Parathyroid adenoma (tissue), 2 donors: Measurements from ENCODE around the gene CD37.

Source experiments
- H2AFZ ChIP-seq: fragments of 300-600 bp; sonication (generic); one replicate; pipeline ENCODE4 v1.7.0; 2017; ENCODE audit warnings: antibody characterized with exemption, mild to moderate bottlenecking
- H3K27ac ChIP-seq: fragments of 300-600 bp; sonication (generic); one replicate; pipeline ENCODE4 v1.7.0; 2017
- H3K27me3 ChIP-seq: fragments of 300-600 bp; sonication (generic); one replicate; pipeline ENCODE4 v1.7.0; 2017; ENCODE audit warnings: low read length; ENCODE audit not compliant: control insufficient read depth, insufficient read depth
- H3K36me3 ChIP-seq: fragments of 300-600 bp; sonication (generic); one replicate; pipeline ENCODE4 v1.7.0; 2017; ENCODE audit warnings: low read length; ENCODE audit not compliant: control insufficient read depth, insufficient read depth
- H3K4me1 ChIP-seq: fragments of 300-600 bp; sonication (generic); one replicate; pipeline ENCODE4 v1.7.0; 2017; ENCODE audit warnings: control low read depth
- H3K4me2 ChIP-seq: fragments of 300-600 bp; sonication (generic); one replicate; pipeline ENCODE4 v1.7.0; 2017; ENCODE audit warnings: low read length
- H3K4me3 ChIP-seq: fragments of 300-600 bp; sonication (generic); one replicate; pipeline ENCODE4 v1.7.0; 2017; ENCODE audit warnings: low read depth, low read length
- H3K79me2 ChIP-seq: fragments of 300-600 bp; sonication (generic); one replicate; pipeline ENCODE4 v1.7.0; 2017; ENCODE audit warnings: control low read depth
- H3K9ac ChIP-seq: fragments of 300-600 bp; sonication (generic); one replicate; pipeline ENCODE4 v1.7.0; 2017; ENCODE audit warnings: mild to moderate bottlenecking
- H3K9me3 ChIP-seq: fragments of 300-600 bp; sonication (generic); one replicate; pipeline ENCODE4 v1.7.0; 2017; ENCODE audit warnings: low read length; ENCODE audit not compliant: control insufficient read depth
- CTCF ChIP-seq: fragments of 300-600 bp; sonication (generic); IDR thresholded peaks from one replicate; pipeline ENCODE4 v1.7.0; 2017; ENCODE audit warnings: antibody characterized with exemption, mild to moderate bottlenecking
- donor health status: primary hyperparathyroidism.

CD37 gene

GRCh38 chr19:49348305-49349189 is 13.3 kb downstream of the CD37 start:
- no peak overlapping the region for H3K4me2 ChIP-seq
- H3K27ac ChIP-seq: no peak overlapping the region
- H3K4me1 ChIP-seq: no peaks in the 10 kb centered on the region
- no peak for TF ChIP-seq CTCF
- H3K9me3 ChIP-seq: no peaks in the 10 kb centered on the region
- no peaks in the 10 kb centered on the region for H3K36me3 ChIP-seq
- no peak overlapping the region for H2AFZ ChIP-seq
- H3K9ac ChIP-seq: no peak overlapping the region
- no peak overlapping the region for H3K4me3 ChIP-seq
- H3K27me3 ChIP-seq: no peaks in the 10 kb centered on the region
- no peaks in the 10 kb centered on the region for H3K79me2 ChIP-seq

- no peak for TF ChIP-seq CTCF
- Histone ChIP-seq H3K4me3 (no peak overlapping the region), H3K4me1 (no peaks in the 10 kb centered on the region), H3K79me2 (no peaks in the 10 kb centered on the region), H2AFZ (no peak overlapping the region), H3K27me3 (no peaks in the 10 kb centered on the region), H3K4me2 (no peak overlapping the region), H3K36me3 (no peaks in the 10 kb centered on the region), H3K9me3 (no peaks in the 10 kb centered on the region), H3K9ac (no peak overlapping the region), H3K27ac (no peak overlapping the region)
These were observed 14.4 kb downstream of the CD37 start for GRCh38 chr19:49349567-49349966.

- H3K27ac ChIP-seq: peak overlapping the region; percentile 32
- no peaks in the 10 kb centered on the region for H3K4me1 ChIP-seq
- H3K27me3 ChIP-seq: no peaks in the 10 kb centered on the region
- no peak overlapping the region for H2AFZ ChIP-seq
- no peaks in the 10 kb centered on the region for H3K9me3 ChIP-seq
- TF ChIP-seq CTCF: no peak
- H3K4me2 ChIP-seq: no peak overlapping the region
- no peak overlapping the region for H3K9ac ChIP-seq
- no peaks in the 10 kb centered on the region for H3K79me2 ChIP-seq
- H3K36me3 ChIP-seq: no peaks in the 10 kb centered on the region
- H3K4me3 ChIP-seq: no peak overlapping the region
These were observed 20.7 kb downstream of the CD37 start for GRCh38 chr19:49355909-49356353.

- Histone ChIP-seq H3K9ac (no peak overlapping the region), H3K4me3 (no peak overlapping the region), H3K4me2 (no peak overlapping the region), H3K27me3 (no peaks in the 10 kb centered on the region), H3K27ac (peak overlapping the region; percentile 18), H3K79me2 (no peaks in the 10 kb centered on the region), H3K4me1 (no peaks in the 10 kb centered on the region), H2AFZ (no peak overlapping the region), H3K9me3 (no peaks in the 10 kb centered on the region), H3K36me3 (no peaks in the 10 kb centered on the region)
- no peak for TF ChIP-seq CTCF
These were observed 21.2 kb downstream of the CD37 start for GRCh38 chr19:49356382-49356781.

GRCh38 chr19:49357186-49357585 is 22.0 kb downstream of the CD37 start:
- H3K27ac ChIP-seq: peak overlapping the region; percentile 32

More at GRCh38 chr19:49357186-49357585, 22.0 kb downstream of the CD37 start:
- no peak overlapping the region for H3K9ac ChIP-seq
- no peak overlapping the region for H2AFZ ChIP-seq
- H3K4me2 ChIP-seq: no peak overlapping the region
- no peaks in the 10 kb centered on the region for H3K4me1 ChIP-seq
- no peaks in the 10 kb centered on the region for H3K9me3 ChIP-seq
- H3K27me3 ChIP-seq: no peaks in the 10 kb centered on the region
- H3K36me3 ChIP-seq: no peaks in the 10 kb centered on the region
- H3K79me2 ChIP-seq: no peaks in the 10 kb centered on the region
- no peak overlapping the region for H3K4me3 ChIP-seq
- no peak for TF ChIP-seq CTCF
